GM15510 (cell line): Measurements from ENCODE around the gene CDH13.

Experiments
- POLR2A ChIP-seq: IDR thresholded peaks from 3 replicates; pipeline ENCODE4 v1.6.1; 2011; ENCODE audit warnings: borderline replicate concordance; ENCODE audit not compliant: insufficient read length; ENCODE audit errors: extremely low read depth

CDH13 gene

DNA sequence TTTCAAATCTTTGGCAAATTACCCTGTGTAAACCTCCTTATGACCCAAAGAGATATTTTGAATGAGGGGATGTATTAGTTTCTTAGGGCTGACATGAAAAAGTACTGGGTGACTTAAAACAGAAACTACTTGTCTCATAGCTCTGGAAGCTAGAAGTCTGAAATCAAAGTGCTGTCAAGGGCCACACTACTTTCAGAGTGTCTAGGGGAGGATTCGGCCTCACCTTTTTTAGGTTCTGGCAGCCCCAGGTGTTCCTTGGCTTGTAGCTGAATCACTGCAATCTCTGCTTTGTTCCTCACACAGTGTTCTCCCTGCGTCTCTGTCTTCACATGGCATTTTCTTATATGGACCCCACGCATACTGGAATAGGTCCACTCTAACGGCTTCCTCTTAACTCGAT lies 322.2 kb downstream of the CDH13 start:
- TF ChIP-seq POLR2A = no peak

DNA sequence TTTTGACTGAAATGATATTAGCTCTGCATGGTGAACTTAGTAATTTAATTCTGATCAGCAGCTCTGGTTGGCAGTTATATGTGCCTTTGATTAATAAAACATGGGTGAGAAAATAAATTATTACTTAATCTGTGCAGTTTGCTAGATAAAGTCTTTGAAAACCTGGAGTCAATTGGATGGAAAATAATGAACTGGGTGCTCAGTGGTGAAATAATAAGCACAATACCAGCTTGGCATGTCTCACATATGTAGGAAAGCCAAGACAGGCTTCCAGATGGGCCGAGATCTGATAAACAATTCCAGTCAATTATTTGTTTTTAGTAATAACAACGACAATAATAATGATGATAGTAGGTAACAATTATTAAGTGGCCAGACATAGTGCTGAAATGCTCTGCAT lies 326.7 kb downstream of the CDH13 start:
- TF ChIP-seq POLR2A = no peak

DNA sequence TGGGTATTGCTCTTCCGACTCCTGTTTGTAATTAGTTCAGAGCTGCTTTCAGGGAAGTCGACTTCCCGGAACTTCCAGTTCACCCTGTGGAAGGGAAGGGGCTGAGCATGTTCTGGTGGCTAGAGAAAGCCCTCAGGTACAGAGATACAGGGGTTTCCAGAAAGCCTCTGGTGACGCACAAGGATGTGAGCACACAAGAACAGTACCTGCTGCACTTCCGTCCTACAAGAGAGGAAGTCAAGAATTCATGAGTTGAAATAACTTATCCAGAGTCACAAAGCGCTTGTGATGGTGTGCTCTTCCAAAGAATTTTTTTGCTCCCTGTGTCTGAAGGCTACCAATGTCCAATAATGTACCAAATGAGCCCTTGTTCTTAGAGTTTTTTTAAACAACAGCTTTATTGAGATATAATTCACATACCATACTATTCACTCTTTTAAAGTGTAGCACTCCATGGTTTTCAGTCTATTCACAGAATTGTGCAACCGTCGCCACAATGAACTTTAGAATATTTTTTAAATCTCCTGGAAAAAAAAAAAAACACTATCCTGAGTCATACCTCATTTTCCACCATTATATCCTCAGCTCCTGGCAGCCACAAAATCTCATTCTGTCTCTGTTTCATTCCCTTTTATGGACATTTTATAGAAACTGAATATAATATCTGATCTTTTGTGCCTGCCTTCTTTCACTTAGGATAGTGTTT lies 327.6 kb downstream of the CDH13 start:
- TF ChIP-seq POLR2A = no peak

DNA sequence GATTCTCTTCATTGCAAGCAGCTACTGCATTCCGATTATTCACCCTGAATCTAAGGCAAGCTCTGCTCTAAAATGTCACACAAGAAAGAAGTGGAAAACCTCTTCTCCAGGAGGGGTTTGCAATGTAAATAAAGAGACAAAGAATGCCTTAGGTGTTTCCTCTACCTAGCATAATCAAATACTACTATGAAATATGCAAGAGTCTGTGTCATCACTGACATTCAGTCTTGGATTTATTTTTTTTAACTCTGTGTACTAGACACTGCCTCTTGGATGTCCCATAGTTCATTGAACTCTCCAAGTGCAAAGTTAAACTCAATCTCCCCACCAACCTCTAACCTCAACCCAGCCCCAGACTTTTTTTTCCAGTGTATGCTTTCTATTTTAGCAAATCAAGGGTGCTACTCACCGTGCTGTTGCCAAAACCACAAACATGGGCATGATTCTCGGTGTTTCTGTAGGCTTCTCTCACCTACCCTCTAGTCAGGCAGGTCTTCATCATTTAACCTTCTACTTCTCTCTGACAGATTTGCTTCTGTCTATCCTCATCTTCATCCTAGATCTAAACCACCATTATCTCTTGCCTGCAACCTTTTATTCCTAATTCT lies 329.1 kb downstream of the CDH13 start:
- no peak for TF ChIP-seq POLR2A

DNA sequence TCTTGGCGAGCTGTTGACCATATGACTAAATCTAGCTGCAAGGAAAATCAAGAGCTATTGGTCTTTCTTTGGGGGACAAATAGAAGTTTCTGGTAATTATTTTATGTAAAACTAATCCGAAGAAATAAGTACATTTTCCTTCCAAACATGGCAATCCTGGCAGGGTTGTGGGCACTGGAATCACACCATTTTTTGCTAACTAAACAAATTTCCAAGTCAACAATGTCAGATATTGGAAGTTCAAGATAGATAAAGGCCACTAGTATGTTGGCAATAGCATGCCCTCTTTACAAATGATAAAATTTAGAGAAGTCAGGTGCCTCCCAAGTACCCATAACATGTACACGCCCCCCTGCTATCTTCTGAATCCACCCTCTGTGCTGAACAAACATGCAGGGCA lies 330.4 kb downstream of the CDH13 start:
- no peak for TF ChIP-seq POLR2A

DNA sequence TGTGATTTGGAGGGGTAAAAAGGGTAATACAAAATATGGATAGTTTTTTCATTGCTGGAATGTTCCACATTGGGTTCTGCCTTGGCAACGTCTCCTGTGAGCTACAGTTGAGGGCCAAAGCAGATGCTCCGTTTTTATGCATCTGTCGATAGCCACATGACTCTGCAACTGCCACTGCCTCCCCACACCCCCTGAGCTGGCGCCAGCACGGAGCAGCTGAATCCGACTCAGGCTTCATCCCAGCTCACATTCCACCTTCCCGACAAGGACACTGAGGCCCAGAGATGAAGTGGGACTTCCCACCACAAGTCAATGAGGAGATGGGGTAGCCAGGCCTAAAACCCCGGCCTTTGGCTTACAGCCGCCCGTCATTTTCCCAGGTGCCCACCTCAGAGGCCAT lies 334.1 kb downstream of the CDH13 start:
- TF ChIP-seq POLR2A = no peak

DNA sequence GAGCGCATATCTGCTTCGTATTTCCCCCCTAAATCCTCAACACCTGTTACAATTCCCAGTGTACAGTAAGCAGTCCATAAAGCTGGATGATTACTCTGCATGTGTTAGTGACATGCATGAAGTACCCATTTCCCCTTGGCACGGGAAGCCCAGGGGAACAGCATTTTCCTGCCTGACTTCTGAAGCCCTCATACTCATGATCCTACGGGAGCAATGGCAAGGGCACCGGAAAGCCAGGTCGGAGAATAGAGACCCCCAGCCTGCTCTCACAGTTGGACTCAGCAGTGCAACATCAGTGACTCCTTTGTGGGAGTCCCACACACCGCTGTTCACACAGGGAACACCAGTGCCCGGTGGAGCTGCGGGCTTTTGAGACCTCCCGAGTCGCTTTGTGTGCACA lies 336.9 kb downstream of the CDH13 start:
- no peak for TF ChIP-seq POLR2A

DNA sequence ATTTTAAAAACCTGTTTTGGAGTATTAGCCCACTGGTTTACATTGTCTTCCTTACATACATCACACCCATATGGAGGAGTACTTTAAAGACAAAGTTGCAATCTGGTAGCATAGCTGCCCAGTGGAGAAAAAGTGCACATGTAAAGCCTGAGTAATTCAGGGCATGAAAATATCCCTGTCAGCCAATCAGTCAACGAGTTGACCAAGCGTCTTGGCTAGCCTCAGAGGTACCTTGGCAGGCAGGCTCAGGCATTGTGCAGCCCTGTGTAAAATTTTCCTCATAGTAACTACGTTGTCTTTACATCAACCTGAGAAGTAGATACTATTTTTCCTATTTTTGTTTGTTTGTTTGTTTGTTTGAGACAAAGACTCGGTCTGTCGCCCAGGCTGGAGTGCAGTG lies 339.0 kb downstream of the CDH13 start:
- no peak for TF ChIP-seq POLR2A

DNA sequence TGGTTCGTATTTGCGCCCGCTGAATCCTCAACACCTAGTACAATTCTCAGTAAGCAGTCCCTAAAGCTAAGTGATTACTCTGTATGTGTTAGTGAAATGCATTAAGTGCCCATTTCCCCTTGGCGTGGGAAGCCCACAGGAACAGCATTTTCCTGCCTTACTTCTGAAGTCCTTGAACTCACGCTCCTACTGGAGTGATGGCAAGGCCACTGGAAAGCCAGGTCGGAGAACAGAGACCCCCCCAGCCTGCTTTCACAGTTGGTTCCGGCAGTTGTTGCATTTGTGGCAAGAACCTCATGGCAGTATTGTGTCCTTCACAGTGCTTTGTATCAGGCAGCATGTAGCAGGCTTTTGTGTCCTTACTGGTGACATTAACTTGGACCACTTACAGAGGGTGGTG lies 340.7 kb downstream of the CDH13 start:
- TF ChIP-seq POLR2A = no peak

DNA sequence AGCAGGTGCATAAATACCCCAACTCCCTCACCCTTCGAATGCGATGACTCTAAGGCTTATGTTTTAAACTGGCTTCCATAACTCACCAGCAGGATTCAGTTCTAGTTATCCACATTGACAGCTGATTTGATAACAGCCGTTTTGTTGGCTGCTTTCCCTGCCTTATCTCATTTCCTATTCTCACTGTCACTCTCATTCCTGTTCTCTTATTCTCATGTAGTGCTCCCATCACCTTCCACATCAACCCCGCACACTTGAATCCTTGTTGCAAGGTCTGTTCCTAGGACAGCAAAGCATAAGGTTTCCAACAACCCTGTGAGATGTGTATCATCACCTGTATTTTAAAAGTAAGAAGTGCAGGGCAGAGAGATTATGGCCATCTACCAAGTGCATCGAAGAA lies 344.4 kb downstream of the CDH13 start:
- TF ChIP-seq POLR2A = no peak

DNA sequence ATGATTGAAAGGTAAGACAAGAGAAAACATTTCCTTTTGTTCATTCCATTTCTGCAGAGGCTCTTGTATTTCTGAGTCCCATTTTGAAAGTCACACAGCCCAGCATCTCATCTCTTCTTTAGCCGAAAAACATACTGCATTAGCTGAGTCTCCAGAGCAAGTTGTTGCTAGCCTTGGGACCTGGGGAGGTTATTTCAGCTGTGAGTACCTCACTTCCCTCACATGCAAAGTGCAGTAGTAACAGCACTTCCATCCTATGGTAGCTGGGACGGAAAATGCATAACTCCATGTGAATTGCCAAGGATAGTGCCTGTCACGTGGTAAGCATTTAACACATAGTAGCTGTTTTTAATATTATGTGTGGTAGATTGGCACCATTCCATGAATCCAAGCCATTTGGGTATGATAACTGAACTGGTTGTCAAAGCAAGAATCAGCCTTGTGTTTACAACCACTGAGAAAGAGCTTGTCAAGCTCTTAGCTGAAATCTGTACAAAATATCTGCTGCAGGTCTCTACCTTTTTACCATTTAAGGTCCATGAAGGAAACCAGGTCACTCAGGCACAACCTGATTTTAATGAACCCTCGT lies 345.7 kb downstream of the CDH13 start:
- TF ChIP-seq POLR2A = no peak

DNA sequence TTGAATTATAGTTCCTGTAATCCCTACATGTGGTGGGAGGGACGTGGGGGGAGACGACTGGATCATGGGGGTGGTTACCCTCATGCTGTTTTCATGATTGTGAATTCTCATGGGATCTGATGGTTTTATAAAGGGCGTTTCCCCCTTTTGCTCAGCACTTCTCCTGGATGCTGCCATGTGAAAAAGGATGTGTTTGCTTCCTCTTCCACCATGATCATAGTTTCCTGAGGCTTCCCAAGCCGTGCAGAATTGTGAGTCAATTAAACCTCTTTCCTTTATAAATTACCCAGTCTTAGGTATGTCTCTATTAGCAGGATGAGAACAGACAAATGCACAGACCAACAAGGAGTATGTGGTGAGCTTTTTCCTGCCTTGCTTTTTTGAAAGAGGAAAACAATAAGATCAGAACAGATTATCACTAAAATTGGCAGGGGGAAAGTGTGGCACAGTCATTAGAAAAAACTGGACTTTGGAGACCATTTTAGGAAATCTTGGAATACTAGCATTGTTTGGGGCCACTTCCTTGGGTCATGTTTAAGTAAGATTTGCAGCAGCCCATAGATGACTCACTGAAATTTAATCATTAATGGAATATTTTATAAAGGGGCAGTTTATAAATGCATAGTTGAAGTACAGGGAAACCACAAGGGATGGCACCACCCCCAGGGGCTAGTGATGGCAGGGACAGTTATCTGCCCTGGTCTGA lies 352.8 kb downstream of the CDH13 start:
- TF ChIP-seq POLR2A = no peak

DNA sequence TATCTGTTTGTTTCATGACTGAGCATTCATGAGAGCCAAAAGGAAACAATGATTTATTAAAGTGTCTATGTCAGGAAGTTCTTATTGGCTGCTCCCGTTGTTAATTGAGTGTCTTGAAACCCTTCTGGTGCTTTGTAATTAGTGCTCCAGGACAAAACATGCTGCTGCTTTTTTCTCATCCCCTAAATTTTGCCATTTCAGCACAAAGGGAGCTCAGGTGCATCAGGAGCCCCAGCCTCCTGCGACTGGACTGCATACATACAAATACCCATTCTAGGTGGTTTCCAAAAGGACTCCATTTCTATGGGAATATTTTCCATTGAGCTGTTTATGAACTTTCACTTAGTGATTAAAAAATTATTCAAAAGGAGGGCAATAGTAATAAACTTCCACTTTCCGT lies 354.0 kb downstream of the CDH13 start:
- no peak for TF ChIP-seq POLR2A

DNA sequence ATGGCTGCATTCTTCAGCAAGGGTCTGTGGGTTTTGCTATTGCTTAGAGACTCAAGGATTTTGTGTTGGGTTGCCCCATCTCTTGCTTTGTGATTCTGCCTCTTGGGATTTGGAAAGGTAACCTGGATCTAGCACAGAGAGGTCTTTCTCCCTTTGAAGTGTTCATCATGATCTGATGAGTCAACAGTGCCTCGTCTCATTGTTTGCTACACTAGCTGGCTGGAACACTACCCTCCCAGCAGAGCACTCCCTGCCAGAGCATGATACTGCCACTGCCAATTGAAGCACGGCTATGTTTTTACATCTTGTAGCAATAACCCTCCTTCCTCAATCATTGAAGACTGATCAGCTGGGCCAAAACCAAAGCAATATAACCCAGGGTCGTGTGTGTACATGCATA lies 361.0 kb downstream of the CDH13 start:
- no peak for TF ChIP-seq POLR2A

DNA sequence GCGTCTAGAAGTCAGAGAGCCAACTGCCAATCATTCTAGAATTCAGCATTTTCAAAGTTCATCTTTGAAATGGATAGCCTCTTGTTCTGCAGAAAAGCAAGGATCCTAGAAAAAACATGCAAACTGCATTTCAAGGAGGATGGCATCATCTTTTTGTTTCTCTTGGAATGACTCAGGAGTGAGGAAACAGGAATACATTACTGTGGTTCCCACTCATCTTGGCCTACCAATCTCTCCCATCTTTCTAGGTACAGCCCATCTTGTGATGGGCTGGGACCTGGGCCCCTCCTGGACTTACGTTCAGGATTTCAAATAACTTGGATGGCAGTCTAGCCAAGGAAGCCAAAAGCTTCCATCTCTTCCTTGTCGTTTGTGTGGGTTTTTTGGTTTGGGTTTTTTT lies 363.4 kb downstream of the CDH13 start:
- no peak for TF ChIP-seq POLR2A

DNA sequence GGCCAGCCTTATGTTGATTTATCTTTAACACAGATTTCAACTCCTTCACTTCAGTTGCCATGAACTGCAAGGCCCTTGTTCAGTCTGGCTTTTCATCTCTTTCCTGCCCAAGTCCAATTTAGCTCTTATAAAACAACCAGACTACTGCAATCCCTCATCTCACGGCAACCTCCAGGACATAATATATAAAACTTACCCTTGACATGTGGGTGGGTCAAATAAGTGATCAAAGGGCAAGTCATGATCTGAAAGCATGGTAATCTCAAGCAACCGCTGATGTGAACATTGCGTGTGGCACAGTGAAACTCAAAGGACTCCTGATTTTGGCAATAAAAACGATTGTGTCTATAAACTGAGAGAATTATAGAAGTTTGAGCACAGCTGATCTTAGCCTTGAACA lies 364.6 kb downstream of the CDH13 start:
- no peak for TF ChIP-seq POLR2A

DNA sequence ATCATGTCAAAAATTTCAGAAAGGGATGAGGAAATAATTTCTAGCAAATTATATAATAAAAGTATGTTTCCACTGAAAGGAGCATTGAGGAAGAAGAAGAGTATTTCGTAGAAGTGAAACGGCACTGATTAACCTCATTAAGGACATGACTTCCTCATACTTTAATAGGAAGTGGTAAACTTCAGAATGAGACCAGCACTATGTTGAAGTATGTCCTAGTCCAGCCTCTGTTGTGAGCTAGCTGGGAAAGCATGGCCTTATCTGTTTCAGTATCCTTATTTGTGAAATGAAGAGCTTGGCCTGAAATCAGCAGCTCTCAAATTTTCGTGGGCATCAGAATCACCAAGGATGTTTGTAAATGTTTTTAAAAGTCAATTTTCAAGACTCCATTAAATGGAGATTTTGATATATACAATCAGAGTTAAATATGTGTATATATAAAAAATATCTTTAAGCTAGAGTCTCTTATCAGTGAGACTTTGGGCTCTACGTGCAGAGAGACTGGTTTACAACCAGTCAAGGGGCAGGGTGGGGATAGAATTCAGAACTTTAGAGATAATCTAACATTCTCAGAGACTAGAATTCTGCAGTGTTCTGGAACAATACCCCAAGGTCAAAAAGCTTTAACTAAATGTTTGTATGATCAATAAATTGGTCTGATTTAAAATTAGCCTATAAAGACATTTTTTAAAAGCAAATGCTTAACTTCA lies 365.4 kb downstream of the CDH13 start:
- no peak for TF ChIP-seq POLR2A
